HepG2 (cell line): ENCODE data around the gene MAP2K1. TPM values are rescaled to one million over a fixed set of nuclear protein-coding genes. Genes with fewer than 3 reads are reported as not detected.

ENCODE experiments used
- ATAC-seq: fragments of 200-7000 bp; cut with Tn5 transposase; 3 replicates; pipeline ENCODE4 v1.9.1; 2020; ENCODE audit warnings: mild to moderate bottlenecking, moderate library complexity
- BruUV-seq: library from RNA; stranded (reverse); fragments of 400-500 nt; replicated peaks from 2 replicates; lab custom pipeline; 2021; lab: Mats Ljungman, UMichigan
- CTCF ChIA-PET: fragments of 300-600 bp; formaldehyde crosslinking; extraction: SDS; loops from one replicate; lab custom pipeline; 2021; ENCODE audit warnings: low total read pairs, inconsistent platforms, low intra/inter-chr PET ratio; lab: Yijun Ruan, JAX
- POLR2A ChIA-PET: fragments of 350-600 bp; sonication (Branson Sonifier 250); formaldehyde crosslinking; loops from one replicate; lab custom pipeline; 2020; ENCODE audit warnings: antibody characterized with exemption, inconsistent platforms; lab: Yijun Ruan, JAX
- DNase-seq: peaks from one replicate; pipeline ENCODE4 v3.0.0-alpha.2; 2015; ENCODE audit warnings: low spot score
- FAIRE-seq: peaks from 3 replicates; lab custom pipeline; 2011; peaks lifted over from hg19 to GRCh38; lab: Jason Lieb, UNC
- H2AFZ ChIP-seq: one replicate; pipeline ENCODE4 v1.6.1; 2011; ENCODE audit warnings: low read length, inconsistent platforms
- H3K27ac ChIP-seq: fragments of 300-600 bp; 3 replicates; pipeline ENCODE4 v1.8.0; 2011; ENCODE audit warnings: mixed run types, mild to moderate bottlenecking, mixed read lengths, low read length, inconsistent platforms; ENCODE audit not compliant: insufficient read depth; ENCODE audit errors: extremely low read length
- H3K27me3 ChIP-seq, 2 experiments: fragments of 200-600 bp in 1 of 2; 2 replicates in 1 of 2; 3 replicates in 1 of 2; pipeline versions ENCODE4 v1.6.0 to v1.8.0; 2011; ENCODE audit warnings: low read length in 2 of 2, mild to moderate bottlenecking in 2 of 2, moderate library complexity in 2 of 2, inconsistent platforms in 1 of 2; ENCODE audit not compliant: insufficient read depth in 2 of 2, control insufficient read depth in 1 of 2
- H3K36me3 ChIP-seq, 2 experiments: fragments of 200-600 bp in 1 of 2; replicated peaks in 1 of 2; 2 replicates in 1 of 2; 3 replicates in 1 of 2; pipeline versions ENCODE4 v1.5.1 to v1.8.0; 2011; ENCODE audit warnings: low read length in 2 of 2, inconsistent platforms in 1 of 2; ENCODE audit not compliant: insufficient read depth in 2 of 2, control insufficient read depth in 1 of 2
- H3K4me1 ChIP-seq: 2 replicates; pipeline ENCODE4 v1.5.1; 2012; ENCODE audit warnings: low read length, inconsistent platforms; ENCODE audit not compliant: insufficient read depth
- H3K4me2 ChIP-seq: 2 replicates; pipeline ENCODE4 v1.6.0; 2011; ENCODE audit warnings: low read depth, low read length, inconsistent platforms
- H3K4me3 ChIP-seq, 3 experiments: fragments of 200-600 bp in 1 of 3; sonication (generic), shearing (Covaris generic) in 1 of 3; replicated peaks in 1 of 3; 2 replicates each; pipeline ENCODE4 v1.5.1; 2011 to 2016; ENCODE audit warnings: low read length in 3 of 3, inconsistent platforms in 2 of 3, low read depth in 2 of 3, mild to moderate bottlenecking in 2 of 3, control low read depth in 1 of 3, mixed read lengths in 1 of 3; ENCODE audit not compliant: insufficient read depth in 1 of 3
- H3K79me2 ChIP-seq: one replicate; pipeline ENCODE4 v1.6.1; 2011; ENCODE audit warnings: low read length, inconsistent platforms; ENCODE audit not compliant: insufficient read depth
- H3K9ac ChIP-seq: 2 replicates; pipeline ENCODE4 v1.6.0; 2011; ENCODE audit warnings: mild to moderate bottlenecking, low read depth, low read length, inconsistent platforms; ENCODE audit not compliant: insufficient read depth
- H3K9me3 ChIP-seq: 2 replicates; pipeline ENCODE4 v1.5.1; 2012; ENCODE audit warnings: mild to moderate bottlenecking, low read length
- H4K20me1 ChIP-seq: 2 replicates; pipeline ENCODE4 v1.6.0; 2011; ENCODE audit warnings: inconsistent platforms, mild to moderate bottlenecking, low read length, moderate library complexity; ENCODE audit not compliant: insufficient read depth
- ARID3A ChIP-seq: IDR thresholded peaks from 2 replicates; pipeline ENCODE4 v1.6.1; 2012; ENCODE audit warnings: low read depth, low read length, improper control_type of control experiment
- ATF7-NPFF ChIP-seq: sonication (generic); formaldehyde crosslinking; IDR thresholded peaks from 2 replicates; pipeline ENCODE4 v1.8.1; 2023; ENCODE audit warnings: mild to moderate bottlenecking, low read depth, missing genetic modification reagents, moderate library complexity
- NBN ChIP-seq: fragments of 450-650 bp; conservative IDR thresholded peaks from 2 replicates; pipeline ENCODE4 v1.6.1; 2017
- PCBP1 ChIP-seq: fragments of 200-400 bp; formaldehyde crosslinking; IDR thresholded peaks from 2 replicates; pipeline ENCODE4 v1.6.1; 2017; ENCODE audit warnings: mild to moderate bottlenecking, low read depth, low read length, borderline replicate concordance
- STAT5B ChIP-seq: sonication (generic); formaldehyde crosslinking; IDR thresholded peaks from 2 replicates; pipeline ENCODE4 v1.4.0; 2020; ENCODE audit warnings: missing genetic modification reagents
- ZBTB34 ChIP-seq: sonication (generic); formaldehyde crosslinking; IDR thresholded peaks from 2 replicates; pipeline ENCODE4 v1.8.0; 2022; ENCODE audit warnings: mild to moderate bottlenecking, missing genetic modification reagents
- ZEB1 ChIP-seq: IDR thresholded peaks from 2 replicates; pipeline ENCODE4 v1.6.1; 2012; ENCODE audit warnings: mild to moderate bottlenecking, low read depth, inconsistent platforms; ENCODE audit not compliant: insufficient replicate concordance
- ZNF225 ChIP-seq: sonication (generic); formaldehyde crosslinking; IDR thresholded peaks from 2 replicates; pipeline ENCODE4 v1.4.0; 2020; ENCODE audit warnings: mild to moderate bottlenecking, missing genetic modification reagents
- ZNF781 ChIP-seq: sonication (generic); formaldehyde crosslinking; IDR thresholded peaks from 2 replicates; pipeline ENCODE4 v1.5.1; 2020; ENCODE audit warnings: borderline replicate concordance, mild to moderate bottlenecking, missing genetic modification reagents; ENCODE audit errors: not compliant biosample characterization
- ZNF878 ChIP-seq: sonication (generic); formaldehyde crosslinking; IDR thresholded peaks from 2 replicates; pipeline ENCODE4 v1.8.1; 2023; ENCODE audit warnings: mild to moderate bottlenecking, missing genetic modification reagents, moderate library complexity
- WGBS: methylation state at CpG from one replicate; pipeline ENCODE4 v1.1.6; 2017; ENCODE audit warnings: low lambda C conversion rate; 5-methylcytosine and 5-hydroxymethylcytosine counted together
- in situ Hi-C: cut with HindIII; loops from 2 replicates; pipeline ENCODE4 v1.10.0; 2017; ENCODE audit warnings: low pct_unique_long_range_greater_than_20kb; ENCODE audit not compliant: extremely low pct_ligation_motif_present
- intact Hi-C: fragments of 100-400 bp; cut with micrococcal nuclease; formaldehyde crosslinking; loops from one replicate; pipeline ENCODE4 v1.10.0; 2022; ENCODE audit not compliant: unreplicated experiment
- polyA plus RNA-seq, 8 experiments: library from polyadenylated mRNA; depleted of rRNA in 3 of 8; stranded (reverse) in 7 of 8; unstranded in 1 of 8; fragments of >200 nt; fragmentation: Illumina TruSeq in 4 of 8; extraction: Trizol in 4 of 8; gene quantifications; 2 replicates each; pipeline versions ENCODE4 v1.2.1 to v1.2.3, GENCODE V29; 2011 to 2016; ENCODE audit warnings: low read depth in 4 of 8, missing spikeins in 1 of 8, mixed read lengths in 1 of 8; ENCODE audit not compliant: insufficient read depth in 1 of 8
- total RNA-seq, 5 experiments: library from RNA; depleted of rRNA; stranded (reverse); fragments of >200 nt; fragmentation: Illumina TruSeq; extraction: Trizol; gene quantifications; 2 replicates each; pipeline ENCODE4 v1.2.3, GENCODE V29; 2016; ENCODE audit warnings: low read depth in 1 of 5

Gene MAP2K1
- total and polyA plus RNA-seq, 2 of the 13 experiments (the other 11 are each of a cell fraction or from before 2014, with no cell fraction given) = 24.1 to 49.2 TPM

- no peak for TF ChIP-seq ZBTB34
- no peak for TF ChIP-seq ARID3A
- TF ChIP-seq ZEB1 = no peak
- no peak for TF ChIP-seq ZNF878 (CRISPR knock-in tag)
- peaks cover 42% of the 10 kb centered on the region for H4K20me1 ChIP-seq
- peaks cover 1 to 10% of the 10 kb centered on the region in 2 experiments; a peak in 3 of 5 replicates for H3K36me3 ChIP-seq
- H3K79me2 ChIP-seq = peaks cover 97% of the 10 kb centered on the region
- H3K27ac ChIP-seq = no peak overlapping the region
- DNase-seq (no peak), ATAC-seq (peak; percentile 35; the same call in 1 of the 3 replicates), FAIRE-seq (no peak)
- intact Hi-C loops = no loop called here
- ChIA-PET POLR2A (interaction anchor here (2.1 kb wide), 1 partner anchor 18 kb away, joined by 5 read pairs; the partner anchor contains the start of gene MAP2K1), CTCF (no interaction called here)
- no peak overlapping the region for H3K9ac ChIP-seq
- no TSS peak for BruUV-seq
- no peaks in the 10 kb centered on the region for H3K27me3 ChIP-seq
- no peak overlapping the region for H2AFZ ChIP-seq
- H3K4me2 ChIP-seq = no peak overlapping the region
- in situ Hi-C loops = no loop called here
- H3K9me3 ChIP-seq = no peaks in the 10 kb centered on the region
- H3K4me1 ChIP-seq = peaks cover 57% of the 10 kb centered on the region
- WGBS = 93% methylated on average over 2 of the region's 2 CpGs
- H3K4me3 ChIP-seq = no peak overlapping the region
Observed at GRCh38 chr15:66405007-66405406, 18.3 kb downstream of the MAP2K1 start.

GRCh38 chr15:66405615-66406014 lies 18.9 kb downstream of the MAP2K1 start:
- CTCF ChIA-PET = no interaction called here
- H4K20me1 ChIP-seq = peaks cover 43% of the 10 kb centered on the region
- 88% methylated on average over 3 of the region's 3 CpGs for WGBS
- H3K27me3 ChIP-seq = no peaks in the 10 kb centered on the region
- H3K36me3 ChIP-seq = peaks cover 0 to 10% of the 10 kb centered on the region in 2 experiments; a peak in 2 of 5 replicates
- H3K4me1 ChIP-seq = peaks cover 63% of the 10 kb centered on the region
- no peak overlapping the region for H3K4me2 ChIP-seq
- H2AFZ ChIP-seq = no peak overlapping the region
- no peaks in the 10 kb centered on the region for H3K9me3 ChIP-seq
- POLR2A ChIA-PET = interaction anchor here (2.1 kb wide), 1 partner anchor 18 kb away, joined by 5 read pairs; the partner anchor contains the start of gene MAP2K1
- H3K27ac ChIP-seq = no peak overlapping the region
- DNase-seq (no peak), FAIRE-seq (no peak), ATAC-seq (no peak)
- TF ChIP-seq ATF7-NPFF (CRISPR knock-in tag) (no peak), STAT5B (CRISPR knock-in tag) (no peak), ZNF225 (CRISPR knock-in tag) (no peak), NBN (no peak), ZNF781 (CRISPR knock-in tag) (no peak), PCBP1 (no peak)
- intact Hi-C loops = no loop called here
- H3K79me2 ChIP-seq = peaks cover 97% of the 10 kb centered on the region
- H3K9ac ChIP-seq = no peak overlapping the region
- no TSS peak for BruUV-seq
- no peak overlapping the region for H3K4me3 ChIP-seq
- in situ Hi-C loops = no loop called here
